IMR-90 (cell line): ENCODE measurements around the gene IGF1R. TPM values are rescaled to one million over a fixed set of nuclear protein-coding genes. Genes with fewer than 3 reads are reported as not detected.

Experiments used
- ATAC-seq: fragments of 200-7000 bp; cut with Tn5 transposase; 2 replicates; pipeline ENCODE4 v1.9.1; 2020; ENCODE audit warnings: low read depth, mild to moderate bottlenecking, moderate library complexity
- BruUV-seq: library from RNA; stranded (reverse); fragments of 400-500 nt; replicated peaks from 2 replicates; lab custom pipeline; 2021; lab: Mats Ljungman, UMichigan
- CTCF ChIA-PET: fragments of 300-600 bp; formaldehyde crosslinking; extraction: SDS; loops from one replicate; lab custom pipeline; 2021; ENCODE audit warnings: antibody characterized with exemption; lab: Yijun Ruan, JAX
- POLR2A ChIA-PET: fragments of 300-600 bp; sonication (Branson Sonifier 250); formaldehyde crosslinking; loops from one replicate; lab custom pipeline; 2022; ENCODE audit warnings: antibody characterized with exemption; ENCODE audit not compliant: unreplicated experiment; lab: Charles Lee
- DNase-seq: peaks from one replicate; pipeline ENCODE4 v3.0.0; 2013
- H2AFZ ChIP-seq: replicated peaks from 2 replicates; pipeline ENCODE3; 2013; ENCODE audit warnings: low read length, mild to moderate bottlenecking; ENCODE audit not compliant: poor library complexity
- H2AK5ac ChIP-seq: 2 replicates; pipeline ENCODE4 v1.6.1; 2013; ENCODE audit warnings: low read depth, low read length, inconsistent platforms
- H2AK9ac ChIP-seq: replicated peaks from 2 replicates; pipeline ENCODE3; 2013; ENCODE audit warnings: mild to moderate bottlenecking, low read depth, low read length, moderate library complexity; ENCODE audit not compliant: poor library complexity
- H2BK120ac ChIP-seq: 2 replicates; pipeline ENCODE4 v1.6.1; 2013; ENCODE audit warnings: low read depth, low read length, inconsistent platforms
- H2BK15ac ChIP-seq: 3 replicates; pipeline ENCODE4 v1.6.1; 2013; ENCODE audit warnings: low read depth, low read length, inconsistent platforms
- H2BK20ac ChIP-seq: 2 replicates; pipeline ENCODE4 v1.6.1; 2013; ENCODE audit warnings: low read depth, mild to moderate bottlenecking, inconsistent platforms, low read length, moderate library complexity
- H2BK5ac ChIP-seq: 2 replicates; pipeline ENCODE4 v1.6.1; 2013; ENCODE audit warnings: mild to moderate bottlenecking, low read depth, low read length, inconsistent platforms; ENCODE audit not compliant: poor library complexity, severe bottlenecking
- H3K14ac ChIP-seq: replicated peaks from 2 replicates; pipeline ENCODE4 v1.6.1; 2013; ENCODE audit warnings: low read depth, low read length, inconsistent platforms
- H3K18ac ChIP-seq: 2 replicates; pipeline ENCODE4 v1.6.1; 2013; ENCODE audit warnings: low read depth, low read length, control low read depth
- H3K23ac ChIP-seq: 2 replicates; pipeline ENCODE4 v1.6.1; 2013; ENCODE audit warnings: low read depth, low read length, inconsistent platforms
- H3K27ac ChIP-seq: 2 replicates; pipeline ENCODE4 v1.5.1; 2013; ENCODE audit warnings: mild to moderate bottlenecking, control low read depth, low read length; ENCODE audit not compliant: insufficient read depth
- H3K27me3 ChIP-seq: 2 replicates; pipeline ENCODE4 v1.6.1; 2013; ENCODE audit warnings: low read length; ENCODE audit not compliant: control insufficient read depth, insufficient read depth
- H3K36me3 ChIP-seq: 2 replicates; pipeline ENCODE4 v1.6.1; 2013; ENCODE audit warnings: low read length, mixed read lengths; ENCODE audit not compliant: control insufficient read depth, insufficient read depth
- H3K4ac ChIP-seq: 2 replicates; pipeline ENCODE4 v1.6.1; 2013; ENCODE audit warnings: low read depth, low read length, inconsistent platforms
- H3K4me1 ChIP-seq: 2 replicates; pipeline ENCODE4 v1.6.1; 2013; ENCODE audit warnings: low read length, mixed read lengths; ENCODE audit not compliant: control insufficient read depth, insufficient read depth
- H3K4me2 ChIP-seq: 2 replicates; pipeline ENCODE4 v1.6.1; 2013; ENCODE audit warnings: low read depth, mild to moderate bottlenecking, control low read depth, low read length, moderate library complexity
- H3K4me3 ChIP-seq: 2 replicates; pipeline ENCODE4 v1.5.1; 2013; ENCODE audit warnings: low read depth, mild to moderate bottlenecking, control low read depth, low read length, moderate library complexity; ENCODE audit not compliant: insufficient read depth
- H3K56ac ChIP-seq: 2 replicates; pipeline ENCODE4 v1.6.1; 2013; ENCODE audit warnings: low read length, inconsistent platforms; ENCODE audit not compliant: insufficient read depth; ENCODE audit errors: extremely low read depth
- H3K79me1 ChIP-seq, 2 experiments: 2 replicates each; pipeline ENCODE4 v1.6.1; 2013; ENCODE audit warnings: low read length in 2 of 2, inconsistent platforms in 1 of 2, low read depth in 1 of 2
- H3K9ac ChIP-seq: 2 replicates; pipeline ENCODE4 v1.6.1; 2013; ENCODE audit warnings: low read depth, low read length, control low read depth
- H3K9me1 ChIP-seq: 2 replicates; pipeline ENCODE4 v1.6.1; 2013; ENCODE audit warnings: low read length, inconsistent platforms; ENCODE audit not compliant: insufficient read depth
- H3K9me3 ChIP-seq: 2 replicates; pipeline ENCODE4 v1.6.1; 2013; ENCODE audit warnings: low read length; ENCODE audit not compliant: control insufficient read depth, insufficient read depth
- H4K20me1 ChIP-seq: 2 replicates; pipeline ENCODE4 v1.6.1; 2013; ENCODE audit warnings: low read length, inconsistent platforms; ENCODE audit not compliant: insufficient read depth
- H4K5ac ChIP-seq: 2 replicates; pipeline ENCODE4 v1.6.1; 2013; ENCODE audit warnings: mild to moderate bottlenecking, low read depth, low read length, control low read depth
- H4K8ac ChIP-seq, 2 experiments: 2 replicates each; pipeline ENCODE4 v1.6.1; 2013; ENCODE audit warnings: low read depth in 2 of 2, low read length in 2 of 2, control low read depth in 1 of 2, inconsistent platforms in 1 of 2
- H4K91ac ChIP-seq: 2 replicates; pipeline ENCODE4 v1.6.1; 2013; ENCODE audit warnings: low read depth, low read length, inconsistent platforms; ENCODE audit not compliant: insufficient read depth
- BHLHE40 ChIP-seq: fragments of 150-350 bp; IDR thresholded peaks from 2 replicates; pipeline ENCODE4 v1.6.1; 2016; ENCODE audit warnings: mild to moderate bottlenecking, low read depth, low read length
- CEBPB ChIP-seq: IDR thresholded peaks from 2 replicates; pipeline ENCODE4 v1.6.1; 2012; ENCODE audit warnings: low read depth, low read length, improper control_type of control experiment
- CHD1 ChIP-seq: IDR thresholded peaks from 2 replicates; pipeline ENCODE4 v1.6.1; 2012; ENCODE audit warnings: low read depth, low read length, improper control_type of control experiment
- CTCF ChIP-seq: conservative IDR thresholded peaks from 2 replicates; pipeline ENCODE4 v1.5.1; 2012; ENCODE audit warnings: mild to moderate bottlenecking, low read depth, low read length, improper control_type of control experiment
- ELK1 ChIP-seq: fragments of 150-350 bp; IDR thresholded peaks from 2 replicates; pipeline ENCODE4 v1.6.1; 2016; ENCODE audit warnings: low read depth, mild to moderate bottlenecking, low read length, moderate library complexity, borderline replicate concordance
- FOS ChIP-seq: fragments of 150-350 bp; IDR thresholded peaks from 2 replicates; pipeline ENCODE4 v1.6.1; 2016; ENCODE audit warnings: low read depth, low read length
- MAFK ChIP-seq: IDR thresholded peaks from 2 replicates; pipeline ENCODE4 v1.6.1; 2012; ENCODE audit warnings: low read depth, low read length, improper control_type of control experiment
- MAZ ChIP-seq: IDR thresholded peaks from 2 replicates; pipeline ENCODE4 v1.6.1; 2012; ENCODE audit warnings: low read depth, mild to moderate bottlenecking, low read length, improper control_type of control experiment, moderate library complexity, borderline replicate concordance
- MXI1 ChIP-seq: IDR thresholded peaks from 2 replicates; pipeline ENCODE4 v1.6.1; 2012; ENCODE audit warnings: low read depth, mild to moderate bottlenecking, low read length, moderate library complexity, borderline replicate concordance
- POLR2A ChIP-seq: IDR thresholded peaks from 2 replicates; pipeline ENCODE4 v1.6.1; 2012; ENCODE audit warnings: mild to moderate bottlenecking, low read depth, low read length
- RAD21 ChIP-seq: IDR thresholded peaks from 2 replicates; pipeline ENCODE4 v1.6.1; 2012; ENCODE audit warnings: low read length, improper control_type of control experiment
- RCOR1 ChIP-seq: IDR thresholded peaks from 2 replicates; pipeline ENCODE4 v1.6.1; 2012; ENCODE audit warnings: mild to moderate bottlenecking, low read length, improper control_type of control experiment; ENCODE audit not compliant: insufficient replicate concordance
- RFX5 ChIP-seq: IDR thresholded peaks from 2 replicates; pipeline ENCODE4 v1.8.0; 2012; ENCODE audit warnings: low read depth, mild to moderate bottlenecking, low read length, moderate library complexity
- SMC3 ChIP-seq: fragments of 150-350 bp; IDR thresholded peaks from 2 replicates; pipeline ENCODE4 v1.6.1; 2016; ENCODE audit warnings: low read depth, mild to moderate bottlenecking, antibody characterized with exemption, low read length, moderate library complexity
- WGBS, 2 experiments: methylation state at CpG; one replicate each; pipeline versions ENCODE4 v1.1.5 to v1.1.7; 2013; ENCODE audit warnings: missing lambda C conversion rate in 2 of 2; ENCODE audit not compliant: insufficient read length in 1 of 2; ENCODE audit errors: extremely low coverage in 2 of 2; 5-methylcytosine and 5-hydroxymethylcytosine counted together
- dilution Hi-C: fragments of 300-500 bp; cut with HindIII; formaldehyde crosslinking; loops from one replicate; pipeline ENCODE4 v1.14.3; 2018; ENCODE audit warnings: low sequenced_read_pairs; ENCODE audit not compliant: unreplicated experiment
- in situ Hi-C: fragments of 300-500 bp; cut with MboI; formaldehyde crosslinking; loops from 3 replicates; pipeline ENCODE4 v1.14.3; 2019; ENCODE audit warnings: low sequenced_read_pairs, inconsistent platforms, mixed read lengths
- intact Hi-C: fragments of 100-400 bp; cut with micrococcal nuclease; formaldehyde crosslinking; loops from 2 replicates; pipeline ENCODE4 v1.10.0; 2022
- polyA plus RNA-seq, 3 experiments: library from polyadenylated mRNA; depleted of rRNA; stranded (reverse); fragments of >200 nt; gene quantifications; 2 replicates each; pipeline ENCODE4 v1.2.3, GENCODE V29; 2012; ENCODE audit warnings: low replicate concordance in 1 of 3
- total RNA-seq: library from RNA; depleted of rRNA; stranded (reverse); fragments of >200 nt; gene quantifications from 2 replicates; pipeline ENCODE4 v1.2.3, GENCODE V29; 2012

IGF1R gene
- total and polyA plus RNA-seq, 2 of the 4 experiments (the other 2 are of a cell fraction) = 24.0 to 24.9 TPM

- intact Hi-C loops (no loop called here), in situ Hi-C loops (no loop called here), dilution Hi-C loops (no loop called here)
- H3K9ac ChIP-seq = no peak overlapping the region
- H3K23ac ChIP-seq = no peak overlapping the region
- H3K27me3 ChIP-seq = peaks cover 11% of the 10 kb centered on the region; the same call in 1 of the 2 replicates
- TF ChIP-seq CTCF = no peak
- no peak for TF ChIP-seq RAD21
- TF ChIP-seq SMC3 = no peak
- no peak for TF ChIP-seq MAZ
- TF ChIP-seq MXI1 = no peak
- no peak for TF ChIP-seq ELK1
- no peak for TF ChIP-seq CHD1
- TF ChIP-seq RFX5 = no peak
- no peak for TF ChIP-seq FOS
- TF ChIP-seq POLR2A = no peak
- no peak for TF ChIP-seq MAFK
- no peak for TF ChIP-seq CEBPB
- TF ChIP-seq RCOR1 = no peak
- TF ChIP-seq BHLHE40 = no peak
- no peaks in the 10 kb centered on the region for H3K9me1 ChIP-seq
- no peak overlapping the region for H2AK5ac ChIP-seq
- no peaks in the 10 kb centered on the region for H4K20me1 ChIP-seq
- ChIA-PET CTCF (no interaction called here), POLR2A (no interaction called here)
- H3K79me1 ChIP-seq = no peaks in the 10 kb centered on the region
- H3K56ac ChIP-seq = no peak overlapping the region
- no peak overlapping the region for H2BK15ac ChIP-seq
- no peak overlapping the region for H3K18ac ChIP-seq
- H3K9me3 ChIP-seq = no peaks in the 10 kb centered on the region
- H2BK5ac ChIP-seq = no peak overlapping the region
- H3K14ac ChIP-seq = no peak overlapping the region
- DNase-seq (no peak), ATAC-seq (no peak)
- H2BK20ac ChIP-seq = no peak overlapping the region
- no peak overlapping the region for H4K8ac ChIP-seq
- no TSS peak for BruUV-seq
- H4K91ac ChIP-seq = no peak overlapping the region
- H2AFZ ChIP-seq = no peak overlapping the region
- H2BK120ac ChIP-seq = no peak overlapping the region
- no peak overlapping the region for H4K5ac ChIP-seq
- H3K4me1 ChIP-seq = no peaks in the 10 kb centered on the region
- no peak overlapping the region for H2AK9ac ChIP-seq
- H3K27ac ChIP-seq = no peak overlapping the region
- WGBS, 2 experiments = no CpG with 5 or more reads among the region's 3 CpGs
- no peak overlapping the region for H3K4me3 ChIP-seq
- H3K4me2 ChIP-seq = no peak overlapping the region
- H3K4ac ChIP-seq = no peak overlapping the region
- H3K36me3 ChIP-seq = no peaks in the 10 kb centered on the region
These were observed 353.9 kb downstream of the IGF1R start for GRCh38 chr15:99002226-99002625.
